ENCODE measurements around the gene DMRT3. TPM values are rescaled to one million over a fixed set of nuclear protein-coding genes. Genes with fewer than 3 reads are reported as not detected.
"Not testable (repeated sequence)": the region's sequence is repeated elsewhere in the genome, so short reads cannot be mapped to it uniquely, and the experiment has no call there.

DMRT3 gene
- polyA plus RNA-seq, 4 donors: 1.4 to 2.1 (median 1.7) TPM

DNA sequence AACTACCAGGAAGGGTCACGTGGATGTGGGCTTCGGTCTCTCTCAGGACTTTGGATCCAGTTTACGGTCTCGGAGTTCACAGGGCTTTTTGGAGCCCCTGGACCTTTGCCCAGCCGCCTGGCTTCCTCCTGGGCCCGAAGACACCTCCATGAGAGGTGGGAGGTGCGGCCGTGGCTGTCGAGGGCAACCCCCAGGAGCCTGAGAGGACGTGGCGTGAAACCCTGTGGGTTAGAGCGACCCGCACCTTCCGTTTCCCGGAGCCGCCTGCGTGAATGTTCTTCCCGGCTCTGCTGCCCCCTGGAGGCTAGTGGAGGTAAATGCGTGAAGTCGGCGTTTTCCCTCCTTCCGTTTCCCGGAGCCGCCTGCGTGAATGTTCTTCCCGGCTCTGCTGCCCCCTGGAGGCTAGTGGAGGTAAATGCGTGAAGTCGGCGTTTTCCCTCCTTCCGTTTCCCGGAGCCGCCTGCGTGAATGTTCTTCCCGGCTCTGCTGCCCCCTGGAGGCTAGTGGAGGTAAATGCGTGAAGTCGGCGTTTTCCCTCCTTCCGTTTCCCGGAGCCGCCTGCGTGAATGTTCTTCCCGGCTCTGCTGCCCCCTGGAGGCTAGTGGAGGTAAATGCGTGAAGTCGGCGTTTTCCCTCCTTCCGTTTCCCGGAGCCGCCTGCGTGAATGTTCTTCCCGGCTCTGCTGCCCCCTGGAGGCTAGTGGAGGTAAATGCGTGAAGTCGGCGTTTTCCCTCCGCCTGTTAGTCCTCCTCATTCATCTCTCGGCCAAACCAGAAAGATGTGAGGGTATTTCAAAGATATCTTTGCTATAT, 22.1 kb downstream of the DMRT3 start:
- not testable (repeated sequence) for DNase-seq (ENCODE audit: low read depth in 4 of 4, low spot score in 3 of 4)

DNA sequence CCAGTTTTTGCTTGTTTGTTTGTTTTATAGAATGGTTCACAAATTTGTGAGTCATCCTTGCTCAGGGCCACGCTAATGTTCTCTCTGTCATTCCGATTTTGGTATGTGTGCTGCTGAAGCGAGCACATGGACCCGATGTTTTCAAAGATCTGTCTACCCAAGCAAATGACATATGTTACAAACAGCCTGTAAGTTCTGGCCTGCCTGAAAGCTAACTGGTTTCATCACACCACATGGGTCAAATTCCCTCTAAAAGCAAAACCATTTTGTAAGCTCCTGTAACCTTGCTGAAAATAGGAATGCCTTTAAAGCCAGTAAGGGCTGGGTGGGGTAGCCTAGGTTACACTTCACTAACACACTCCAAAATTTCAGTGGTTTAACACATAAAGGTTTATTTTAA, 25.4 kb downstream of the DMRT3 start:
- no peak for DNase-seq (ENCODE audit: low read depth in 4 of 4, low spot score in 3 of 4)

DNA sequence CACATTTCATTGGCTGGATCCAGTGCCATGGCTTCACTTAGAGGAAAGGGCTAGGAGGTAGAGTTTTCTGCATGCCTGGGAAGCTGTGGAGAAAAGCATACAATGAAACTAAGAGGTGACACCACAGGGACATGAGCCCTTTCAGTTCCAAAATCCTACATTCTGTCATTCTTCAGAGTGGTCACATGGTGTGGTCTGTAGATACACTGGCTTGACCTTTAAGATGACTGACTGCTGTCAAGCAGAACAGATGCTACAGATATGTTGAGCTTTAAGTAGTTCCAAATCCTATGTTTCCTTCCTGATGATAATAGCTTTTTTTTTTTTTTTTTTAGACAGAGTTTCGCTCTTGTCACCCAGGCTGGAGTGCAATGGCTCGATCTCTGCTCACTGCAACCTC, 26.2 kb downstream of the DMRT3 start:
- DNase-seq (ENCODE audit: low read depth in 4 of 4, low spot score in 3 of 4): no peak

DNA sequence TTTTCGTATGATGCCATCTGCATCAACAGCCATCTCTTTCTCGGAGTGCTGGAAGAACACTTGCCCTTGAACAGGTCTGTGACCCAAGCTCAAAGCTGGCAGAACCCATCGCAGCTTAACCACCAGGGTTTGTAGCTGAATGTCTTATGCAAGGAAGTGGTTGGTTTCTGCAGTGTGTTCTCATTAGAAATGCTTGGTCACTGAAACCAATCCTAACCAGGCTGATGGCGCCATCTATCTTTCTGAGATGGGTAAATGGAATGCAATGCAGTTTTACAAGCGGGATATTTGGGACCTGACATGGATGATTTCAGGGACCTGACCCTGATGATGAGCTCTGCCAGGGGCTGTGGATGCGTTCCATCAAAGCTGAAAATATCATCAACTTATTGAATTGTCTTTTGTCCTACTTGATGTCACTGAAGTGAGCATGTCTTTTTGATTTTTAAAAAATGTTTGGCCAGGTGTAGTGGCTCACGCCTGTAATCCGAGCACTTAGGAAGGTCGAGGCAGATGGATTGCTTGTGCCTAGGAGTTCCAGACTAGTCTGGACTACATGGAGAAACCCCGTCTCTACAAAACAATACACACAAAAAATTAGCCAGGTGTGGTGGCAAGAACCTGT, 28.7 kb downstream of the DMRT3 start:
- peak in 1 of 4 donors; percentile 31 for DNase-seq (ENCODE audit: low read depth in 4 of 4, low spot score in 3 of 4)

DNA sequence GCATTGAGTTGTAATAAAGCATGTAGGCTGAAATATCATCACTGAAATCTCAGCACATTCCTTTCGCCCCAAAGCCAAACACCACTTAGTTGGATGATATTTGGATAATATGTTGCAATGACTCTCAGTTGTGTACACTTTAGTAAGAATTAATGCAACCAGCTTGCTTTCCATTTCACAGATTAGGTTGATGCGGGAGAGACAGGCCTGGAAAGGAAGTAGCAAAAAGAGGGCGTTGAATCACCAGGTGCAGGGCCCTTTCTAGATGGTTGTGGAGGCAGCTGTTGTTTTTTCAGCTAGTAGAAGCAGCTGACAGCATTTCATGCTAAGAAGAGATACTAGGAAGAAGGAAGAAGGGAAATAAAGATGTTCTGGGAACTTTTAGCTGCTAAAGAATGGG, 30.9 kb downstream of the DMRT3 start:
- DNase-seq (ENCODE audit: low read depth in 4 of 4, low spot score in 3 of 4): no peak

DNA sequence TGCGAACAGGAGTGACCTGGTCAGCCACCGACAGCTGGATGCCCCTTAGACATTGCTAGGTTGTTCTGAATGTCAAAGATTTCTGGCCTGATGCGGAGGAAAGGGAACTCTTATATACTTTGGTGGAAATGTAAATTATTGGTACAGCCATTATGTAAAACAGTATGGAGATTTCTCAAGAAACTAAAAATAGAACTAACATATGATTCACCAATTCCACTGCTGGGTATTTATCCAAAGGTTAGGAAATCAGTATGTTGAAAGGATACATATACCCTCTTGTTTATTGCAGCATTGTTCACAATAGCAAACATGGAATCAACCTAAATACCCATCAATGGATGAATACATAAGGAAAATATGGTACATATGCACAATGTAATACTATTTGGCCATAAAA, 31.8 kb downstream of the DMRT3 start:
- DNase-seq (ENCODE audit: low read depth in 4 of 4, low spot score in 3 of 4): no peak

DNA sequence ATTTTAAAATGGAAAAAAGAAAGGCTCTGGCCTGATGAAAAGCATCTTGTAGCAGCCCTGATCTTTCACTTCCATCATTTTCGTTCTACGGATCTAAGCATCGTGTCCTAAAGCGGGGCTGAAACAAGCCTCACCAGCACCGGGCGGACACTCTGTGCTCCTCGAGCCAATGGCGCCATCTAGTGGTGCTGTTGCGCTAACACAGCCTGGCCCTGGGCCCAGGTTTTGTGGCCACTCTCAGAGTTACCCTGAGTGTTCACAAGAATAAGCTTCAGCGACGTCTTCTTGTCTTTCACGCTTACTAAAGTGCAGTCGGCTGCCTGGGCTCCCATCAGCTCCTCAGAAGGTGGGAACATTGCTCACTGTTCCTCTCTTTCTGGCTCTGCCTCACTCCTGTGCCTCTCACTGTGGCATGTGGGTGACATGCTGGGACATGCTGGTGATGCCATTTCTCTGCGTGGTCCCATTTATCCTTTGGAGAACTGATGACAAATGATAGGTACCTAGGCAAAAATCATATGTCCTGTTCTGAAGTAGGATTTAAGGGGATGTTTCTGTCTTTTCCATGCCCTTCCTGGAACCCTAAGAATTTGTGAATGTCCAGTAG, 32.7 kb downstream of the DMRT3 start:
- DNase-seq (ENCODE audit: low read depth in 4 of 4, low spot score in 3 of 4): peak in 1 of 4 donors; percentile 41

DNA sequence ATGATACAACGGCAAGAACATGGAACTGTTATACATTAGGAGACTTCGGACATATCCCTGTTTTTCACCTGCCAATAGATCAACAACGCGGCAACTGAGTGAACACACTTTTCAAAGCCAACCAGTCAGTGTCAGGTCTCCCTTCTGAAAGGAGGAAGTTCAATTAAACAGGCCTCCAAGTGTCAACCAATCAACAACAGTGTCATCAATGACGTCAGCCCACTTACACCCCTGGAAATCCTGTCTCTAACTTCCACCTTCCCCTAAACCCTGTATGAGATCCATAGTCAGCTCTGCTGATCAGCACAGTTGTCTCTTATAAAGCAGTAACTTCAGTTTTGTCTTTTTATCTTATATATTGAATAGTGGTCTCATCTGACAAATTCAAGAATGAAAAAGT, 36.6 kb downstream of the DMRT3 start:
- DNase-seq (ENCODE audit: low read depth in 4 of 4, low spot score in 3 of 4): no peak

DNA sequence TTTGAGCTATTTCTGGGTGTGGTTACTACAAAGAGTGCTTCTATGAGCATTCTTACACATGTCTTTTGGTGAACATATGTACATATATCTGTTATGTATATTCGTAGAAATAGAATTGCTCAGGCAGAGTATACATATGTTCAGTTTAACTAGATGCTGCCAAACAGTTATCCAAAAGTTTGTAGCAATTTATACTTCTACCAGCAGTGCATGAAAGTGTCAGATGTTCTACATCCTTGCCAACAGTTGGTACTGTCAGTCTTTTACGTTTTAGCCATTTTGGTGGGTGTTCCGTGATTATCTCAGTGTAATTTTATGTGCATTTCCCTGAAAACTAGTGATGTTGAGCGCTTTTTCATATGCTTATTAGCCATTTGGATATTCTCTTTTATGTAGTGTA, 37.8 kb downstream of the DMRT3 start:
- no peak for DNase-seq (ENCODE audit: low read depth in 4 of 4, low spot score in 3 of 4)

DNA sequence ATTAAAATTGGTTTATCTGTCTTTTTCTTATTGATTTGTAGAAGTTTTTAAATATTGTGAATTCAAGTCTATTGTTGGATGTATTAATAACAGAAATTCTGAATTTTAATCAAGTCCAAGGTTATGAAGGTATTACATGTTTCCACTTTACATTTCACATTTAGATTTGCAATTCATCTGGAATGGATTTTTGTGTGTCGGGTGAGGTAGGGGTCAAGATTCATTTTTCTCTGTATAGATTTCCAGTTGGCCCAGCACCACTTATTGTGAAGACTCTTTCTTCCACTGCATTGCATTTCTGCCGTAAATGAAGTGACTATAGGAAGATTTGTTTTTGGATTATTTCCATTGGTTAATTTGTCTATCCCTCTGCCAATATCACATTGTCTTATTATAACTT, 38.2 kb downstream of the DMRT3 start:
- no peak for DNase-seq (ENCODE audit: low read depth in 4 of 4, low spot score in 3 of 4)

DNA sequence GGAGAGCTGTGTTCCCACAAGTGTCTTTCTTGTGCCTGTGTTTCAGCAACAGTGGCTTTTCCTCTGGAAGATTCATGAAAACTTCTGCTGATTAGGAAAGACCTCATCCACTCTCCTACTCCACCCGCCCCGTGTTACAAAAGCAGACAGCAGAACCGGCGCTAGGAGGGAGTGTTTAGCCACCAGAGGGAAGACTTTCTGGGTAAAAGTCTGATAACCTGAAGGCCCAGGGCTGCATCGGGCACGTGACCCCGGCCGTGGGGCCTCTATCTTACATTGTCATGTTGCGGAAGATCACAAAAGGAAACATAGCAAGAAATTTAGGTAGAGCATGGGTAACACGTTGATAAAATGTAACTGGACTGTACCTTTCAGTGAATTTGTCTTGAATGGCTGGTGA, 41.7 kb downstream of the DMRT3 start:
- DNase-seq (ENCODE audit: low read depth in 4 of 4, low spot score in 3 of 4): no peak

DNA sequence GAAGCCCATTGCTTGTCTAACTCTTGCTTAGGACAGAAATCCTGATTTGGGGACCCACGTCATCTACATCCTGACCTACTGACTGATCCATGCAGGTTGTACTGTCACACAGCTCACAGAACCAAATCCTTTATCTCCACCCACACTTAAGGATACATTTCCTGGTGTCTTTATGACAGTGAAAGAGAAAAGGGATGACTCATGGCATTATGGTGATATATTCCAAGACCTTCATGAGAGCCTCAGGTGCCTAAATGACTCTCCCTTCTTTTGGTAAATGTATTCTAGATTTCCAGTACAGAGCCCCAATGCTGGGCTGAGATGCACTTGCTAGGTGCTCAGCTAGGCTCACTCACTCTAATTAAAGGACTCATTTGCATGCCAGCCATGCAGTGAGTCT, 47.7 kb downstream of the DMRT3 start:
- DNase-seq (ENCODE audit: low read depth in 4 of 4, low spot score in 3 of 4): no peak

DNA sequence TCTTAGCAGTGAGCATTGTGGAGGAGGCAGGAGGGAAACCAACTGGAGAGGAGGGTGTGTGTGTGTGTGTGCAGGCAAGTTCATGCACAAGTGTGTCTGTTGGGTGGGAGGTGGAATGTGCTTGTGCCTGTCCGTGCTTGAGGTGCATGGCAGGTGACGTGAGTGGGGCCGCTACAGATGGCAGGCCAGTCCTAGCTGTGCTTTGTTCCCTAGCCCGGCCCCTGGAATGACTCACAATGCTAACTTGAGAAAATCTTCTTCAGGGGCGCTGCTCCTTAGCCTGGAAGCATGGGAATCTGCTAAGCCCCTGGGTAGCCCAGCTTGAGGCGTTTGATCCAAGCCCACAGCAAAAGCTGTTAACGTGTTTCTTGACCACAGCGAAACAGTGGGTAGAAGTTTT, 48.7 kb downstream of the DMRT3 start:
- DNase-seq (ENCODE audit: low read depth in 4 of 4, low spot score in 3 of 4): no peak

DNA sequence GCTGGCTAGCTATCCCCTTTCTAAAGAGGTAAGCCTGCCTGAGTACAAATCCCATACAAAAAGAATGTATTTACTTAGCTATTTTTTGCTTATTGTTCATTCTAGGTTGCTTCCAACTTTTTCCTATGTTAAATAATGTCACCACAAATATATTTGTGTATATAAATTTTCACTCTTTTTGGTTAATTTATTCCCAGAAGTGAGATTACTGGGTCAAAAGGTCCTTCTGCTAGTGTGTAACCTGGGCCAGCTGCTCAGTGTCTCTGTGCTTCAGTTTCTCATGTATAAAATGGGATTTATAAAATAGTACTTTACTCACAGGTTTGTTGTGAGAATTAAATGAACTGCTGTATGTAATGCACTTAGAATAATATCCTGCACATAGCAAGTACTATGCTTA, 49.8 kb downstream of the DMRT3 start:
- no peak for DNase-seq (ENCODE audit: low read depth in 4 of 4, low spot score in 3 of 4)

DNA sequence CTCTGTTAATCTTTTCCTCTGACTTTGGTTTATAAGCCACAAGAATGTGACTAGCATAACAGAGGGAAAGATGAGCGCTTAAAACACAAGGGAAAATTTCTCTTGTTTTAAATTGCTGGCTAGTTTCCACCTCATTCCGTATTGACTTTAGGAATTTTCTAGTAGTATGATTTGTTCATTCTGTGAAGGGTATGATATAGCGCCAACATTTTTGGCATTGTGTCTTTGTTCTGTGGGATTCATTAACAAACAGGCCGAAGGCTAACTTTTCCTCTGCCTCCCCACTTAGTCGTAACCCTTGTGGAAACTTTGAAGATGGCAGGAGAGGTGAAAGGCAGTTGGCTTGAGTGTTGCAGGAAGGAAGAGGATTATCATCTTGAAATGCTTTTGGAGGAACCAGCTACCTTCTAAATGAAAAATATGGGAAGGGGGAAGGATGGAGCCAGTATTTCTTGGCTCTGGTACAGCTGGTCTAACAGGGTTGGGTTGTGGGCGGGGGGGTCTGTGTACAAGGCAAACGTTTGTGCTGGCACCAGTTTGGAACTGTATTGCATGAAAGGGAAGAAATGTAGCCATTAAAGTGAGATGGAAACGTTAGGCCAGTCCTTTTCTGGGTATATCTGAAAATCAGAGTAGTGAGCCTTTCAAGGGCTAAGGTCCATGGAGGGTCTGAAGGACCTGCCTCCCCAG, 52.2 kb downstream of the DMRT3 start:
- no peak for DNase-seq (ENCODE audit: low read depth in 4 of 4, low spot score in 3 of 4)

DNA sequence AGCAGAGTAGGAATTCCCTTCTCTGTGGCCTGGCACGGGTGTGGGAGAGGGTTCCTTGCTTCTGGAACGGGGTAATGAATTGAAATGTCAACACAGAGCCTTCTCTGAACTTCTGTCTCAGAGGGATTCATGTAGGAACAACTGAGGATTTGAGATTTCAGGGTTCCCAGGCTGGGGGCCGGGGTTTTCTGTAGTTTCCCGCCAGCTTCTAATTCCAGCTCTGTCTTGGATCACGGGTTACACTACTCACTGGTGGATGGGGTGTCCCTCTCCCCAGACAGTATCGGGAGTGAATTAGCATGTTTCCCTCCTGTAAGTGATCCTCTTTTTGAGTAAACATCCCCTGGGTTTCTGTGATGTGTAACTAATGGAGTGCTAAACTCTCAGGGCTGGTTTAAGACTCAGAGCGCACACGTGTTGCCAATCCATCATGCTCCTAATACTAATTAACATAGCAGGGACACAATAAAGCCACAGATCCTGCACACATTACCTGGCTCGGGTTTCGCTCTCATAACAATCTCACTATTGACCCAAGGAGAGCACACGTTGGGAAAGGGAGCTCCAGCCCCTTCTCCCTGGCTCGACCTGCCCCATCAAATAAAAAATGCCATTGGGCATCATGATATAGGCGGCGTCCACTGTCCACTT, 55.6 kb downstream of the DMRT3 start:
- DNase-seq (ENCODE audit: low read depth in 4 of 4, low spot score in 3 of 4): no peak

DNA sequence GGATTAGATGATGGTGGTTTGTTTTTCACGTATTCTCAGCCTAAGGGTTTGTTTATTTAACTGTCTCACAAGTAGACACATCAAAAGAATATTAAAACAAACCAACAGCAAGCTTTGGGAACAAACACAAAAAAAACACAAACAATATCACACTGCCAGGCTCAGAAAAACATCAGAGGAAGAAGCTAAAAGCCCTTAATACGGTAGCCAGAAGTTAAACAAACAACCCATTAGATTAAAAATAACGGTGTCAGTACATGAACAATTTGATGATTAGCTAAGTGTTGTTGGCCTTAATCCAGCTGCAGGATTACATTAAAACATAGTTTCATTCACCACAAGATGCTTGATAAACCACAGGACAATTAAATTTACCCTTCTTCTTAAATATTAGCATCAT, 57.8 kb downstream of the DMRT3 start:
- DNase-seq (ENCODE audit: low read depth in 4 of 4, low spot score in 3 of 4): no peak

DNA sequence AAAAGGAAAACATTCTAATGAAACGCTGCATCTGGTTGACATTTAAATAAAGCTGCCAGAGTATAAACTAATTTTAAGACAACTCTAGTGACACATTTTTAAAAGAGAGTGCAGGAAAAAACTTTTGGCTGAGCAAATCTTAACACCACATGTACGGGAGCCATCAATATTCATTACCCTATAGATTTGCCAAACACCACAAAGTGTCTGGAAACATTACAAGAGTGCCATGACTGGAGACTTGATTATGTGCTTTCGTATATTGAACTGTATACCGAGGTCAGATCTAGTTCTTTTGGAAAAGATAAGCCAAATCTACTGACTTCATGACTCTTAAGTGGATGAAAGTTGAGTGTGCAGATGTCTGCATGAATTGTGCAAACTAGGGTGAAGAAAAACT, 63.1 kb downstream of the DMRT3 start:
- DNase-seq (ENCODE audit: low read depth in 4 of 4, low spot score in 3 of 4): no peak

All from left renal pelvis (tissue), 4 donors.